Left cardiac atrium (tissue), 4 donors: ENCODE measurements around the gene RPL13. TPM values are rescaled to one million over a fixed set of nuclear protein-coding genes. Genes with fewer than 3 reads are reported as not detected.
"Not testable (repeated sequence)": the region's sequence is repeated elsewhere in the genome, so short reads cannot be mapped to it uniquely, and the experiment has no call there.

Experiments used
- ATAC-seq, 2 donors: fragments of 200-7000 bp; cut with Tn5 transposase; one replicate each; pipeline ENCODE4 v1.9.1; 2020; ENCODE audit warnings: mild to moderate bottlenecking in 2 of 2, moderate library complexity in 2 of 2
- DNase-seq: peaks from one replicate; pipeline ENCODE4 v3.0.0-alpha.2; 2020
- intact Hi-C, 2 donors: fragments of 100-400 bp; cut with DNase I; formaldehyde crosslinking; loops; one replicate each; pipeline versions ENCODE4 v1.14.1 to v1.15.1; 2022 to 2023
- total RNA-seq, 2 donors: library from RNA; stranded (reverse); fragmentation: NEBNext Ultra II Directional; extraction: Animal tissue kit (Norgen Biotek cat#: 25700); gene quantifications; one replicate each; pipeline ENCODE4 v1.2.1, GENCODE V29; 2021
- donor health status: DM: no; HTN: yes; CAD: no.
- donor health status: DM: no; HTN: yes; CAD: no; lungs with severe emphysema.
- donor health status: DM: yes; HTN: yes; CAD: no.
- donor health status: Dilated cardiomyopathy.

The RPL13 gene
- total RNA-seq, 2 donors from 2014 or later = 1,319 to 1,367 TPM

DNA sequence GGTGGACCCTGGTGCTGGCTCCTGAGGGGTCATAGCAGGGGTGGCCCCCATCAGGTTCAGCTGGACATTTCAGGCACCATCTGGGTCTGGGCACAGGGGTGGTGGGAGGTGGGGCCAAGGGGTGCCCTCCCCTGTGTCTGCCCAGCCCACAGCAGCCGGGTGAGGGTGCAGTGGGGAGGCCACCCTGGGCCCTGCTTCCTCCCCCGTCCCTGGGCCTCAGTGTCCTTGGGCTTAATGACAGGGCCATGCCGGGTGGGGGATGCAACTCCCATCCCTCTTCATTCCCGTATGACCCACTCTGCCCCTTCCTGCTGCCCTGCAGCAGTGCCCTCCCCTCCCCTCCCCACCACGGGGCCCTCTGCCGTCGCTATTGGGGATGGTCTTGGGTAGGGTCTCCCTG is 25.7 kb downstream of the RPL13 start:
- DNase-seq (no peak), ATAC-seq (no peak)
- intact Hi-C loops = no loop called here

DNA sequence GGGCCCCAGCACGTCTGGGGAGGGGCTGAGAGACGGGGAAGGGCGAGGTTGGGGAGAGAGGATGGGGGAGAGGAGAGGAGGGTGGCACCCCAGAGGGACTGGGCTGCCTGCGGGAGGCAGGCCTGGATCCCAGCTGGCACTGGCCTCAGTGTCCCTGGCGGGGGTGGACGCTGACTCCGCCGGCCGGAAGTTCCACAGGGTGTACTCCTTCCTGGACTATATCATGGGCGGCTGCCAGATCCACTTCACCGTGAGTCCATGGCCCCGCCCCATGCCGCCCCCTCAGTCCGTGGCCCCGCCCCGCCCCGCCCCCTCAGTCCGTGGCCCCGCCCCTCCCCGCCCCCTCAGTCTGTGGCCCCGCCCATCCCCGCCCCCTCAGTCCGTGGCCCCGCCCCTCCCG is 26.4 kb downstream of the RPL13 start:
- intact Hi-C loops = no loop called here
- ATAC-seq = no peak
- DNase-seq = peak; percentile 48

DNA sequence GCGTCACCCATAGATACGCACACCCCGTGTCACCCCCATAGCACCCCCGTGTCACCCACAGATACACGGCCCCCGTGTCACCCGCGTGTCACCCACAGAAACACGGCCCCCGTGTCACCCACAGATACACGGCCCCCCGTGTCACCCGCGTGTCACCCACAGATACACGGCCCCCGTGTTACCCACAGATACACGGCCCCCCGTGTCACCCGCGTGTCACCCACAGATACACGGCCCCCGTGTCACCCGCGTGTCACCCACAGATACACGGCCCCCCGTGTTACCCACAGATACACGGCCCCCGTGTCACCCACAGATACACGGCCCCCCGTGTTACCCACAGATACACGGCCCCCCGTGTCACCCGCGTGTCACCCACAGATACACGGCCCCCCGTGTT is 27.2 kb downstream of the RPL13 start:
- intact Hi-C loops, ATAC-seq, DNase-seq: not testable (repeated sequence)

DNA sequence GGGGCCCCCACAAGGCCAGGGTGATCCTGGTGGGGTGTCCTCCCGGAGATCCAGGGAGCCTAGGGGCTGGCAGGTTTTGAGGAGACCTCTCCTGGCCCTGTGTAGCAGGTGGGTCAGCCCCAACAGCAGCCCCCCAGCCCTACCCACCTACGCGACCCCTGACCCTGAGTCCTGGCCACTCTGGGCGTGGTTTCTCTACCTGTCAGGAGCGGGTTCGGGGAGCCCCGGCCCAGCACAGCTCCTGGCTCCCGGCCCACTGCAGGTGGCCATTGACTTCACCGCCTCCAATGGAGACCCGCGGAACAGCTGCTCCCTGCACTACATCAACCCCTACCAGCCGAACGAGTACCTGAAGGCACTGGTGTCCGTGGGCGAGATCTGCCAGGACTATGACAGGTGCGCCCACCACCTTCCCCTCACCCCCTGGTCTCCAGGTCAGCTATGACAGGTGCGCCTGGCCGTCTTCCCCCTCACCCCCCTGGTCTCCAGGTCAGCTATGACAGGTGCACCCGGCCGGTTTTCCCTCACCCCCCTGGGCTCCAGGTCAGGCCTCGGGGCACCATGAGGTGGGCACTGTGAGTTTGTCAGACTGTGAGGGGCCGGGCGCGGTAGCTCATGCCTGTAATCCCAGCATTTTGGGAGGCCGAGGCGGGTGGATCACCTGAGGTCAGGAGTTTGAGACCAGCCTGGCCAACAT is 28.1 kb downstream of the RPL13 start:
- ATAC-seq = no peak
- intact Hi-C loops = no loop called here
- DNase-seq = peak; percentile 17

DNA sequence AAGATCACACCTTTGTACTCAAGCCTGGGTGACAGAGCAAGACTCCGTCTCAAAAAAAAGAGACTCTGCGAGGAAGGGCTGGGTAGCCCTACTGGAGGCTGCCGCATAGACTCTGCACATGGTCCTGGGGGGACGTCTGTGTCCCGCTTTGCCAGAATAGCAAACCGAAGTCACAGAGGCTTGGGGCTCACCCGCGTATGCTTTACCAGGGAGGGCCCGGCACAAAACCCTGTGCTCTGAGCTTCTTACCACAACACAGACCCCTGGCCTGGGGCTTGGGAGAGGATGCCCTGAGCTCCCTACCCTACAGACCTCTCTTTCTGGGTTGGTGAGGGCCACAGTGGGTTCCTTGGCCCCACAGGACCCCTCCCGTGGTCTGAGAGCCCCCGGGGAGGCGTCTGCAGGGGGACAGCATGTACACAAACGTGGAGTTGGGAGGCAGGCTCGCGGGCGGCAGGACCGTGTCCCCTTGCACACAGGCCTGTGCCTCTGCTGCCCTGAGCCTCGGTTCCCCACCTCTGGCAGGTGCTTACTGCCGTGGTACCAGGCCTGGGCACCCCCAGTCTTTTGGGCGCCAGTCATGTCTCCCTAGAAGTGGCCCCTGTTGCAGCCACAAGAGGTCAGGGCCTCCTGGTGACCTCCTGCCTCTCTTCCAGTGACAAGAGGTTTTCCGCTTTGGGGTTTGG is 28.9 kb downstream of the RPL13 start:
- no peak for ATAC-seq
- DNase-seq = peak; percentile 16
- intact Hi-C loops = no loop called here

DNA sequence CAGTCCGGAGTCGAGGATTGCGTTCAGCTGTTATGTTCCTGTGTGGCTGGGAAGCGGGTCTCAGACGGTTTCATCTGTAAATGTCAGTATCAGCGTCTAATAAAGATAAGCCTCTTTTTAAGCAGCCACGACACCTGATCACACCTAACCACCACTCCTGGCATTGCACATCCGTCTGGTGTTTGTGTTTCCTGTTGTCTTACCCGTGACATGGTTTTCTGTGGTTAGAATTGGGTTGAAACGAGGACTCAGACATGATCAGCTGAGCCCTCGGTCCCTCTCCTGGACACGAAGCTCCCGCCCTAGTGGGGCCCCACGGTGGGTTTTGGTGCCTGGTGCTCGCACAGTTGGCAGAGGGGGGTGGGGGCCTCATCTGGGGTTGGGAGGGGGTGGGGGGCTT is 33.4 kb downstream of the RPL13 start:
- ATAC-seq = peak in 1 of 2 donors; percentile 34
- intact Hi-C loops = no loop called here
- peak; percentile 14 for DNase-seq

DNA sequence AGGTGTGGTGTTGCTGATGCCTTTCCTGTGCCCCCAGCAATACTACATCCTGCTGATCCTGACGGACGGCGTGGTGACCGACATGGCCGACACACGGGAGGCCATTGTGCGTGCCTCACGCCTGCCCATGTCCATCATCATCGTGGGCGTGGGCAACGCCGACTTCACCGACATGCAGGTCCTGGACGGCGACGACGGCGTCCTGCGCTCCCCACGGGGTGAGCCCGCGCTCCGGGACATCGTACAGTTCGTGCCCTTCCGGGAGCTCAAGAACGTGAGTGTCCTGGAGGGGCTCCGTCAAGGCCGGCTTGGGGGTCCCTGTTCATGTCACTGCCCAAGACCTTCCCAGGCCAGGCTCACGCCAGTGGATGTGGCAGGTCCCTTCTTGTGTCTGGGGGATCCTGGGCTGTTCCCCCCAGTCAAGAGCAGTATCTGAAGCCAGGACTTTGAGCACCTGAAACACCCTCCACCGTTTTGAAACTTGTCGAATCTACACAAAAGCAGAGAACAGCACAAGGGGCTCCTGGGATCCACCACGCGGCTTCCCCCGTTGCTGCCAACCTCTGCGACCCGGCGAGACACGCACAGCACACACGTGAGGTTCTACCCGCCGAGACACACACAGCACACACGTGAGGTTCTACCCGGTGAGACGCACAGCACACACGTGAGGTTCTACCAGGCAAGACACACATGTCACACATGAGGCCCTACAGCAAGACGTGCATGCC is 35.0 kb downstream of the RPL13 start:
- intact Hi-C loops = no loop called here
- no peak for ATAC-seq
- no peak for DNase-seq

DNA sequence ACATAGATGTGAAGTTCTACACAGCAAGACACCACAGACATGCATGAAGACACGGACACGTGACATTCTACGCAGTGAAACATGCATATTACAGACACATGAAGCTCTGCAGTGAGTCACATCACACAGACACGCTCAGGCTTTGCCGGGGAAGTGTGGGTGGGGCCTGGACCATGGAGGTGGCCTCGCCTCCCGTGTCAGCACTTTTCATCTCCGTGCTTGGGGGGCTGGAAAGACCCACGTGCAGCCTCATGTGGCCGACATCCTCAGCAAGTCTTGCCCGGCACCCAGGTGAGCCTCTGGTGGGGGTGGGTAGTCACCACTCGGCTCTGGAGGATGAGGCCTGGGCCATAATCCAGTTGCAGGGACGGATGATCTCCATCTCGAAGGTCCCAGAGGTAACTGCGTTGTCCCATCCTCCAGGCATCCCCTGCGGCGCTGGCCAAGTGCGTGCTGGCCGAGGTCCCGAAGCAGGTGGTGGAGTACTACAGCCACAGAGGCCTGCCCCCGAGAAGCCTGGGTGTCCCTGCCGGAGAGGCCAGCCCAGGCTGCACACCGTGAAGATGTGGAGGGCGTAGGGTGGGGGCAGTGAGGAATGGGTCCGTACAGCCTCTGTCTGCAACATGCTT is 35.7 kb downstream of the RPL13 start:
- intact Hi-C loops = no loop called here
- ATAC-seq (no peak), DNase-seq (no peak)

DNA sequence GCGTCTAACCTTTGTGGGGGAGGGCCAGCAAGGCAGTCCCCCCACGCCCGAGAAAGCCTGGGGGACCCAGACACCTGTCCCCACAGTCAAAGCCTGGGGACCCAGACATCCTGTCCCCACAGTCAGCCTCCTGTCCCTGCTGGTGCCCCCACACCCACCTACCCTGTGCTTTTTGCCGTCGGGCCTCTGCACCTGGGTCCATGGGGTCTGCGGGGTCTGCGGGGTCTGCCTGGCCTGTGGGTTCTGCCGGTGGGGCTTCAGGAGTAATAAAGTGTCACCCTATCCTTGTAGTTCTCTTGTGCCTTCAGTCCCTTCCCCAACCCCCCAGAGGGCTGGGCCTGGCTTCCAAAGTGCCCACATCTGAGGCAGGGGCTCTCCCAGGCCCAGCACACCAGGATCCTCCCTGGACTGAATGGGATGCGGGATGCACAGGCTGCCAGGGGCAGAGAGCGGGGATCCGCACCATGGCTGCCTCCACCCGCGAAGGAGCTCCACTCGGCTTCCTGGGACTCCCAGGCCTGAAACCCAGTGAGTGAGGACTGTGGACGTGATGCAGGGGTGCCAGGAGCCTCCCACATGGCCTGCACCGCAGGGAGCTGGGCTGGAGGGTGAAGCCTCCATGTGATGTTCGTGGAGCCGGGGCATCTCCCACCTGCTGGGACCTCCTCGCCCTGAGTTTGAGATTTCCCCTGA is 36.6 kb downstream of the RPL13 start:
- no peak for ATAC-seq
- DNase-seq = no peak
- intact Hi-C loops = no loop called here

DNA sequence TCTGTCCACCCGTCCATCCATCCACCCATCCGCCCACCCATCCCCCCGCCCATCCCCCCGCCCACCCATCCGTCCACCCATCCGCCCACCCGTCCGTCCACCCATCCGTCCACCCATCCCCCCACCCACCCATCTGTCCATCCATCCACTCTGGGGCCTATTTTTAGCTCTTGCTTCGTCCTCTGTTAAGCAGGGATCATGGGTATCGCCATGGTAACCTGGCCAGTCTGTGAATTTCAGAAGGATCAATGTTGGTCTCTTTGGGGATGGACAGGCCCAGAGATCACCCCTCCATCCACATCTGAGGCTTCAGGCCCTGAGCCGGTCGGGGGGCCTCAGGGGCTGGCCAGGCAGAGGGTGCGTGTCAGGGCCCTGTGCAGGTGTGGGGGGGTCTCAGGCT is 37.7 kb downstream of the RPL13 start:
- DNase-seq = no peak
- no peak for ATAC-seq
- intact Hi-C loops = no loop called here

DNA sequence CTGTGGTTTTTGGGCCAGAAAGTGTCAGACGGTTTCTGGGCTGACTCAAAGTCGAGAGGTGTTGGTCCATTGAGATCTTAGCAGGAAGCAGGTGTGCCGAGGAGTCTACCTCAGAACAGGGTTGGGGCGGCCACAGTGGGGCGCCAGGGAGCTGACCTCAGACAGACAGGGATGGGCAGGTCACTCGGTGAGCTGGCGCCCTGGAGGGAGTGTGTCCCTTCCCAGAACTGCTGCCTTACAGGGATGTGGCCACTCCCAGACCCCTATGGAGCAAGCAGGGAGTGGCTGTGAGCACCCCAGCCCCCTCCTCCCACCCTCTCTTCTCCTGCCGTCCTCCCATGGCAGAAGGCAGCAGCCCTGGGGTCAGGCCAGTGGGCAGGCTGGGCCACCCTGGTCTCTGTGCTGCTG is 39.0 kb downstream of the RPL13 start:
- no peak for DNase-seq
- intact Hi-C loops = no loop called here
- ATAC-seq = no peak

DNA sequence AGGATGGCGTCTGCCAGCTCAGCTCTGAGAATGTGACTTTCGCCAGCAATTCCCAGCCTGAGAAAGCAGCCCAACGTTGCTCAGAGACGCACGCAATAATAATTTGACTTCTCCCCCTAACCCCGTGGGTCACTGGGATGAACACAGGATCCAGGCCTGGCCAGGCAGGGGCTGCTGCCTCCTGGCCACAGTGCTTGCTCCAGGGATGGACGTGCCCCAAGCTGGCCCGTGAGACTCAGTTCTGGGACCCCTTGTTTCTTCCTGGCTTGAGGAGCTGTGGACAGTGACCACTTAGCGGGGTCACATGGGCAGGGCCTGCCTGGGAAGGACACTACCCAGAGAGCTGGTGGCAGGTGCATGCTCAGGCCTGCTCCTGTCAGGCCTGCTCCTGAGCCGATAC is 39.4 kb downstream of the RPL13 start:
- DNase-seq (no peak), ATAC-seq (no peak)
- intact Hi-C loops = no loop called here

DNA sequence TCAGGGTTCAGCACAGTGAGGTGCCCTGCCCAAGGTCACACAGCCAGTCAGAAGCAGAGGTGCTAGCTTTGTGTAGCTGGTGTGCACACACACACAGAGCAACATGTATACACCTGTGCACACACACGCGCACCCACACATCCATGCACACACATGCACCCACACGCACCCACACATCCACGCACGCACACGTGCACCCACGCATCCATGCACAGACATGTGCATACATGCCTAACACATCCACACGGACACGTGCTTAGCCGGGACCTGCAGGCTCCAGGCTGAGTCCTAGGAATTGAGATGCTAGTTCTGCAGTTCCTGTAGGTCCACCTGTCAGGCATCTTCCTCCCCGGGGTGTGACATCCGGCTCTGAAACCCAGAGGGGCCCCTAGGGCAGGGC is 39.9 kb downstream of the RPL13 start:
- DNase-seq = no peak
- ATAC-seq = no peak
- intact Hi-C loops = no loop called here

DNA sequence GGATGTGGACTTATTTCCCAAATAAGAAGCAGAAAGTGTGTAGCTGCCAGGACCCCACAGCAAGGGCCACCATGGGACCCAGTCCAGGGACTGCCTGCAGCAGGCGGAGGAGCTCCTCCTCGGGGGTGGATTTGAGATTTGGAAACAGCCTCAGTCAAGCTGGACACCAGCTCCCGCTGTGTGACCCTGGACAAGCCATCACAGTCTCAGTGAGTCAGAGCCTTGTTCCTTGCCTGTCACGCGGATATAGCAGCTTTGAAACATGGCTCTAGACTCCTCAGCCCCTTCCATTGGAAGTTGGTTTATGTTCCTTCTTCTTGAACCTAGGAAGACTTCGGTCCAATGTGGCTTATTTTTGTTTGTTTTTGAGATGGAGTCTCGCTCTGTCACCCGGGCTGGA is 40.5 kb downstream of the RPL13 start:
- no peak for DNase-seq
- ATAC-seq = no peak
- intact Hi-C loops = no loop called here

DNA sequence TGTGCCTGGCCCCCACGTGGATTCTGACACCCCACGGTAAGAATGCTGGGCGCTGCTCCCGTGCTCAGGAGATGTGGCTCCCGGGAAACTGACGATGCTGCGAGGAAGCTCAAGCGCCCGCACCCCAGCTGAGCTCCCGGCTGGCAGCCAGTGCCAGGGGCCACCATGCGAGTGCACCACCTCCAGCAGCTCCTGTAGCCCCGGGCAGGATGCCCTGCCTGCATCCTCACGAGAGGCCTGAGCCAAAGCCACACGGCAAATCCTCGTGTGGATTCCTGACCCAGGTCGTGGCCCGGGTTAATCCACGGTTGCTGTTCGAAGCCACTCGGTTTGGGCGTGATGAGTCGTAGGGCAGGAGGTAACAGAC is 41.4 kb downstream of the RPL13 start:
- intact Hi-C loops = no loop called here
- ATAC-seq (no peak), DNase-seq (no peak)

DNA sequence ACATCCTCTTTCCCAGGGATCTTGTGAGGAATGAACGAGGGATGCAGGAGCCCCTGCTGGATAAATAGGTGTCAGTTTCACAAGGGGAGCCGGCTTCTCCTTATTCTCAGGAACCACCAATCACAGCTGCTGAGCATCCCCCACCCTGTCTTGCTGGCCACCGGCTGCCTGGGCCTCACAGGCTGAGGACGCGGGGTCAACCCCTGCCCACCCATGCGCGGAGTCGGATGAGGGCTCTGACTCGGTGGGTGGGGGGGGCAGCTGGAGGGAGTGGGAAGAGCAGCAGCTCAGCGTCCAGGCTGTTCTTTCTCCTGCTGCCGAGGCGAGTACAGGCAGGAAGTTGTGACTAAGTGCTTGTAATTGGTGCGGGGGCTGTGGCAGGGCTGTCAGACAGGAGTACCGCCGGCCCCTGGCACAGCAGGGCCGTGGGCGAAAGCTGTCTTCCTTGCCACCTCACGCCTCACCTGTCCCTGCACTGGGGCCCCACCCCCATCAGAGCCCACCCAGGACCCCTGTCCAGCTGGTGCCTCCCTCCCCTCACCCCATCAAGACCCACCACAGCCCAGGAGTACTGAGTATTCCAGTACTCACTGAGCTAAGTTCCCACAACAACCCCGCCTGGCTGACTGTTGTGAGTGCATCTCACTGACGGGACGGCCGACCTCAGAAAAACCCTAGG is 41.9 kb downstream of the RPL13 start:
- ATAC-seq = peak; percentile 57 to 96
- intact Hi-C loops = no loop called here
- DNase-seq = peak; percentile 58

DNA sequence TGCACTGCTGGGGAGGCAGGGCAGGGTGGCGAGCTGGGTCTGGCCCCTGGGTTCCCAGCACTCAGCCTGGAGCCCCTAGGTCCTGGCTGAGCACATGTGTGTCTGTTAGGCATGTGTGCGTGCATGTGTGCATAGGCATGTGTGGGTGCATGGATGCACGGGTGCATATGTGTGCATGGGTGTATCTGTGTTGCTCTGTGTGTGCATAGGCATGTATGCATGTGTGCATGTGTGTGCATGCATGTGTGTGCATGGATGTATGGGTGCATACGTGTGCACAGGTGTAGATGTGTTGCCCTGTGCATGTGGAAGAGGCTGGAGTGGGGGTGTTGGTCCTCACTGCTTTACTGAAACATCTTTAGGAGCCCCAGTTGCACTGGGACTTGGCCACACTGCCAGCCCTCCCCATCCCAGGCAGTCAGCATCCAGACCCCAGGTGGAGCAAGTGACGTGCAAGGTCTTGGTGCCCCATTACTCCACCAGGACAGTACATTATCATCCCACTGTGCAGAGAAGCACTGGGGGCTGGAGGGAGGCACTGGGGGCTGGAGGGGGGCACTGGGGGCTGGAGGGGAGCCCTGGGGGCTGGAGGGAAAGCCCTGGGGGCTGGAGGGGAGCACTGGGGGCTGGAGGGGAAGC is 42.6 kb downstream of the RPL13 start:
- intact Hi-C loops = no loop called here
- no peak for DNase-seq
- ATAC-seq = no peak

DNA sequence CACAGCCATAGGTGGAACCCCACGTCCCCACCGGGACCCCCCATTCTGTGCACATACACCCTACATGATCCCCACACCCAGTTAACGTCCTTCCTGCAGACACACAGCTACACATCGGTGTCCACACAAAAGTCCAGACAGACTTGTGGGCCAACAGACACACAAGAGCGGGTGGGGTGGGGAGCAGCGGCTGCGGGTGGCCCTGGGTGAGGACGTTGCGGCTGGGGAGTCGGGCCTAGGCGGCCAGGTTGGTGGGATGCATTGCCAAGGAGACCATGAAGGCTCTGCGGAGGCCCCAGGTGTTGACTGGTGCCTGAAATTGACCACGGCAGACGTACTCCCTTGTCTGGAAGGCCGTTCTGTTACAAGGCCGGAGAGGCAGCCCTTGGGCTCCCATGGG is 44.3 kb downstream of the RPL13 start:
- DNase-seq (no peak), ATAC-seq (no peak)
- intact Hi-C loops = no loop called here
